ENCODE results near the gene NETO2. TPM values are rescaled to one million over a fixed set of nuclear protein-coding genes. Genes with fewer than 3 reads are reported as not detected.
"Not testable (repeated sequence)": the region's sequence is repeated elsewhere in the genome, so short reads cannot be mapped to it uniquely, and the experiment has no call there.

The NETO2 gene
- total RNA-seq, 1 experiment from 2014 or later = 38.2 TPM

DNA sequence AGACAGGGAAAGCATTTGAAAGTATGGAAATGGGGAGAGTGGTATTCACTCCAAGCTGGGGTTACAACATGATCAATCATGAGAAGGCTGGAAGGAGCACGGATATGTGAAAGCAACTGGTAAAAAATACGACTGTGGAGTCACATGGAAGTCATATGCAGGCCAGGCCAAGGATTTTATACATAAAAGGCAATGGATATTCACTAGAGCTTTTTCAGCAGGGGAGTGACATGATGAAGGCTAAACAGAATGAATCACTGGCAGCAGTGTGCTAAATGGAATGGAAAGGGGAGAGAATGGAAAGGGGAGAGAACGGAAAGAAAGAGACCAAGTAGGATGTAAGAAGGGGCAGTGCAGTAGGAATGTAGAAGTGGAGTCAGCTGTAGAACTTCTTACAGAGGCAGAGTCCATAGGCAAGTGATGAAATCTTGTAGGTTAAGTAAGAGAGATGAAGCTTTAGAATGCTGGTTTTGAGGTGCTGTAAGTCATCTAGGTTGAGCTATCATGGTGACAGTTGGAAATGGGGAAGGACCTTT lies 13.0 kb upstream of the NETO2 start:
- TF ChIP-seq, protein P1, sequence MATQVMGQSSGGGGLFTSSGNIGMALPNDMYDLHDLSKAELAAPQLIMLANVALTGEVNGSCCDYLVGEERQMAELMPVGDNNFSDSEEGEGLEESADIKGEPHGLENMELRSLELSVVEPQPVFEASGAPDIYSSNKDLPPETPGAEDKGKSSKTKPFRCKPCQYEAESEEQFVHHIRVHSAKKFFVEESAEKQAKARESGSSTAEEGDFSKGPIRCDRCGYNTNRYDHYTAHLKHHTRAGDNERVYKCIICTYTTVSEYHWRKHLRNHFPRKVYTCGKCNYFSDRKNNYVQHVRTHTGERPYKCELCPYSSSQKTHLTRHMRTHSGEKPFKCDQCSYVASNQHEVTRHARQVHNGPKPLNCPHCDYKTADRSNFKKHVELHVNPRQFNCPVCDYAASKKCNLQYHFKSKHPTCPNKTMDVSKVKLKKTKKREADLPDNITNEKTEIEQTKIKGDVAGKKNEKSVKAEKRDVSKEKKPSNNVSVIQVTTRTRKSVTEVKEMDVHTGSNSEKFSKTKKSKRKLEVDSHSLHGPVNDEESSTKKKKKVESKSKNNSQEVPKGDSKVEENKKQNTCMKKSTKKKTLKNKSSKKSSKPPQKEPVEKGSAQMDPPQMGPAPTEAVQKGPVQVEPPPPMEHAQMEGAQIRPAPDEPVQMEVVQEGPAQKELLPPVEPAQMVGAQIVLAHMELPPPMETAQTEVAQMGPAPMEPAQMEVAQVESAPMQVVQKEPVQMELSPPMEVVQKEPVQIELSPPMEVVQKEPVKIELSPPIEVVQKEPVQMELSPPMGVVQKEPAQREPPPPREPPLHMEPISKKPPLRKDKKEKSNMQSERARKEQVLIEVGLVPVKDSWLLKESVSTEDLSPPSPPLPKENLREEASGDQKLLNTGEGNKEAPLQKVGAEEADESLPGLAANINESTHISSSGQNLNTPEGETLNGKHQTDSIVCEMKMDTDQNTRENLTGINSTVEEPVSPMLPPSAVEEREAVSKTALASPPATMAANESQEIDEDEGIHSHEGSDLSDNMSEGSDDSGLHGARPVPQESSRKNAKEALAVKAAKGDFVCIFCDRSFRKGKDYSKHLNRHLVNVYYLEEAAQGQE (IDR thresholded peaks at IDR 0.05; ENCODE audit: insufficient read depth in 1 of 2, low read depth in 2 of 2, low read length in 1 of 2) = no peak
- TF ChIP-seq POLR2AphosphoS5 (IDR thresholded peaks at IDR 0.05; ENCODE audit: low read depth, low read length) = no peak
- in situ Hi-C loops (cut with HindIII; ENCODE audit: low pct_unique_long_range_greater_than_20kb, low sequenced_read_pairs) = no loop called here

DNA sequence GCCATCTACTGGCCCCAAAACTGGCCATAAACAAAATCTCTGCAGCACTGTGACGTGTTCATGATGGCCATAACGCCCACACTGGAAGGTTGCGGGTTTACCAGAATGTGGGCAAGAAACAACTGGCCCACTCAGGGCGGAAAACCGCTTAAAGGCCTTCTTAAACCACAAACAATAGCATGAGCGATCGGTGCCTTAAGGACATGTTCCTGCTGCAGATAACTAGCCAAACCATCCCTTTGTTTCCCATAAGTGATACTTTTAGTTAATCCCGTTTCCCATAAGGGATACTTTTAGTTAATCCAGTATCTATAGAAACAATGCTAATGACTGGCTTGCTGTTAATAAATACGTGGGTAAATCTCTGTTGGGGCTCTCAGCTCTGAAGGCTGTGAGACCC lies 8.8 kb upstream of the NETO2 start:
- H3K4me3 ChIP-seq (ENCODE audit: low read depth in 2 of 2, low read length in 2 of 2); POLR2A ChIA-PET; intact Hi-C loops (cut with micrococcal nuclease; ENCODE audit: unreplicated experiment); ATAC-seq; DNase-seq (ENCODE audit: low read depth, low spot score); H3K27ac ChIP-seq (ENCODE audit: low read length); H3K9me3 ChIP-seq (ENCODE audit: control insufficient read depth, insufficient read depth, low read depth, low read length); H3K27me3 ChIP-seq (ENCODE audit: control insufficient read depth, insufficient read depth, low read length); BruUV-seq (replicated peaks); H3K36me3 ChIP-seq (ENCODE audit: control insufficient read depth, insufficient read depth, low read length); in situ Hi-C loops (cut with HindIII; ENCODE audit: low pct_unique_long_range_greater_than_20kb, low sequenced_read_pairs); CTCF ChIA-PET; H3K4me1 ChIP-seq (ENCODE audit: control insufficient read depth, insufficient read depth, low read length): not testable (repeated sequence)

More for the DNA sequence above, 13.0 kb upstream of the NETO2 start:
- ChIA-PET CTCF (interaction anchor here (0.6 kb wide), 1 partner anchor 1083 kb away, joined by 5 read pairs; no protein-coding TSS in a partner anchor), POLR2A (no interaction called here)
- BruUV-seq (replicated peaks) = no TSS peak
- Histone ChIP-seq H3K27me3 (ENCODE audit: control insufficient read depth, insufficient read depth, low read length) (no peaks in the 10 kb centered on the region), H3K9me3 (ENCODE audit: control insufficient read depth, insufficient read depth, low read depth, low read length) (no peaks in the 10 kb centered on the region), H3K36me3 (ENCODE audit: control insufficient read depth, insufficient read depth, low read length) (no peaks in the 10 kb centered on the region), H3K4me3 (ENCODE audit: low read depth in 2 of 2, low read length in 2 of 2) (no peak overlapping the region), H3K27ac (ENCODE audit: low read length) (no peak overlapping the region), H3K4me1 (ENCODE audit: control insufficient read depth, insufficient read depth, low read length) (no peaks in the 10 kb centered on the region)
- intact Hi-C loops (cut with micrococcal nuclease; ENCODE audit: unreplicated experiment) = no loop called here
- ATAC-seq (no peak), DNase-seq (ENCODE audit: low read depth, low spot score) (no peak)

DNA sequence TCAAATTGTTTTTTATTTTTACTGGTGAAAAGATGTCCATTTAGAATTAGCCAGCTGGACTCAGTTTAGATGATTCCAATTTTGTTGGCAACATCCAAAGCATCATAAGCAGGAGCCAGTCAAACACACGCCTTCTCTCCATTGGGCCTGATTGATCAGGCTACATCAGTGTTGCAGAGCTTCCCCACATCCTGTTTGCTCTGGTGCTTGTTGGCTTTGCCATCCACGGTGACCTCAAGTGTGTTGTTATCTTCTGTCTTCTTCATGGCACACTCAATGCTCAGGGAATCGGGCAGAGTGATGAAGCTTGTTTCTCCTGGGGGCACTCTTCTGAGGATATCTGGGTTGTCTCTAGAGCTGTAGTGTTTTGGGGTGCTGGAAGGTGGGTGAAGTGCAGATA lies 6.3 kb upstream of the NETO2 start:
- no peaks in the 10 kb centered on the region for H3K36me3 ChIP-seq (ENCODE audit: control insufficient read depth, insufficient read depth, low read length)
- POLR2A ChIA-PET = no interaction called here
- CTCF ChIA-PET = no interaction called here
- no TSS peak for BruUV-seq (replicated peaks)
- intact Hi-C loops (cut with micrococcal nuclease; ENCODE audit: unreplicated experiment) = no loop called here
- no peak overlapping the region for H3K27ac ChIP-seq (ENCODE audit: low read length)
- H3K9me3 ChIP-seq (ENCODE audit: control insufficient read depth, insufficient read depth, low read depth, low read length) = no peaks in the 10 kb centered on the region
- no peak overlapping the region for H3K4me3 ChIP-seq (ENCODE audit: low read depth in 2 of 2, low read length in 2 of 2)
- TF ChIP-seq POLR2AphosphoS5 (IDR thresholded peaks at IDR 0.05; ENCODE audit: low read depth, low read length) (no peak), SIN3A (IDR thresholded peaks at IDR 0.05; ENCODE audit: borderline replicate concordance, insufficient read depth, low read depth, low read length) (no peak), TCF7L2 (IDR thresholded peaks at IDR 0.05; ENCODE audit: low read depth, low read length) (no peak)
- TF ChIP-seq, protein P2, sequence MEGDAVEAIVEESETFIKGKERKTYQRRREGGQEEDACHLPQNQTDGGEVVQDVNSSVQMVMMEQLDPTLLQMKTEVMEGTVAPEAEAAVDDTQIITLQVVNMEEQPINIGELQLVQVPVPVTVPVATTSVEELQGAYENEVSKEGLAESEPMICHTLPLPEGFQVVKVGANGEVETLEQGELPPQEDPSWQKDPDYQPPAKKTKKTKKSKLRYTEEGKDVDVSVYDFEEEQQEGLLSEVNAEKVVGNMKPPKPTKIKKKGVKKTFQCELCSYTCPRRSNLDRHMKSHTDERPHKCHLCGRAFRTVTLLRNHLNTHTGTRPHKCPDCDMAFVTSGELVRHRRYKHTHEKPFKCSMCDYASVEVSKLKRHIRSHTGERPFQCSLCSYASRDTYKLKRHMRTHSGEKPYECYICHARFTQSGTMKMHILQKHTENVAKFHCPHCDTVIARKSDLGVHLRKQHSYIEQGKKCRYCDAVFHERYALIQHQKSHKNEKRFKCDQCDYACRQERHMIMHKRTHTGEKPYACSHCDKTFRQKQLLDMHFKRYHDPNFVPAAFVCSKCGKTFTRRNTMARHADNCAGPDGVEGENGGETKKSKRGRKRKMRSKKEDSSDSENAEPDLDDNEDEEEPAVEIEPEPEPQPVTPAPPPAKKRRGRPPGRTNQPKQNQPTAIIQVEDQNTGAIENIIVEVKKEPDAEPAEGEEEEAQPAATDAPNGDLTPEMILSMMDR (IDR thresholded peaks at IDR 0.05) = no peak
- TF ChIP-seq, protein P1 (IDR thresholded peaks at IDR 0.05; ENCODE audit: insufficient read depth in 1 of 2, low read depth in 2 of 2, low read length in 1 of 2) = no peak
- ATAC-seq = no peak
- no peaks in the 10 kb centered on the region for H3K27me3 ChIP-seq (ENCODE audit: control insufficient read depth, insufficient read depth, low read length)
- in situ Hi-C loops (cut with HindIII; ENCODE audit: low pct_unique_long_range_greater_than_20kb, low sequenced_read_pairs) = no loop called here
- no peaks in the 10 kb centered on the region for H3K4me1 ChIP-seq (ENCODE audit: control insufficient read depth, insufficient read depth, low read length)
- DNase-seq (ENCODE audit: low read depth, low spot score) = no peak
